ENCODE data around the gene CRYGB.

DNA sequence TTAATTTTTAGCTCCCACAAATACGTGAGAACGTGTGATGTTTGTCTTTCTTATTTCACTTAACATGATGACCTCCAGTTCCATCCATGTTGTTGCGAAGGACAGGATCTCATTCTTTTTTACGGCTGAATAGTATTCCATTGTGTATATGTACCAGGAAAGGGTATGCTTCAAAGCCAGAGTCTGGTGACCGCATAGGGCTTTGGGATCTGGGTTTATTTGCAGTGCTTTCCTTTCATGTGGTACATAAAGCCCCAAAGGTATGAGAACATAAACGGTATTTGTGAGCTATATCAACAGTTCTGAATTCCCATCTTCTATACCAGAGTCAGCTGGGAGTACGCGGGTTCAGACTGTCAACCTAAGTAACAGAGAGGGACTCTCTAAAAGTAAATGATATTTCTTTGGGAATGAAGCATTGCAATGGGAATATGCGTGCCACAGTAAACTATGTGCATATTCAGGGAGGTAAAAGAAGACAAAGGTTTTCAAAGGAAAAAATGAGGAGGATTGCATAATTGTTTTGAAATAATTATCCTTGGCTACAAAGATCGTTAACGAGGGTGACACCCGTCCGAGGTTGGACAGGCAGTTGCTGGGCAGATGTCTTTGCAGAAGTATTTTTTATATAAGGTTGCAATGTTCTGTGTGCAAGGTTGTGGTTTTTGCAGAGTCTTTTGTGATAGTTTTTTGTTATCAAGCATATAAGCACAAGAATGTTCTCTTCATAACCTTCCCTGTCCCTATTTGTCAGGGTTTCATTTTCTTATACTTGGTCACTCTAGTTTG is 46.1 kb downstream of the CRYGB start:
- no peak for TF ChIP-seq ZNF530 (CRISPR knock-in tag; IDR thresholded peaks at IDR 0.05; ENCODE audit: low read depth)
- no peak for TF ChIP-seq HNRNPUL1 (IDR thresholded peaks at IDR 0.05; ENCODE audit: low read depth, low read length)
- no peak for TF ChIP-seq EZH2 (conservative IDR thresholded peaks at IDR 0.05; ENCODE audit: low read depth, low read length)
- TF ChIP-seq MTA1 (CRISPR knock-in tag; IDR thresholded peaks at IDR 0.05; ENCODE audit: borderline replicate concordance), result no peak
- no peak for TF ChIP-seq FOXK2 (IDR thresholded peaks at IDR 0.05)
- TF ChIP-seq, protein P1, sequence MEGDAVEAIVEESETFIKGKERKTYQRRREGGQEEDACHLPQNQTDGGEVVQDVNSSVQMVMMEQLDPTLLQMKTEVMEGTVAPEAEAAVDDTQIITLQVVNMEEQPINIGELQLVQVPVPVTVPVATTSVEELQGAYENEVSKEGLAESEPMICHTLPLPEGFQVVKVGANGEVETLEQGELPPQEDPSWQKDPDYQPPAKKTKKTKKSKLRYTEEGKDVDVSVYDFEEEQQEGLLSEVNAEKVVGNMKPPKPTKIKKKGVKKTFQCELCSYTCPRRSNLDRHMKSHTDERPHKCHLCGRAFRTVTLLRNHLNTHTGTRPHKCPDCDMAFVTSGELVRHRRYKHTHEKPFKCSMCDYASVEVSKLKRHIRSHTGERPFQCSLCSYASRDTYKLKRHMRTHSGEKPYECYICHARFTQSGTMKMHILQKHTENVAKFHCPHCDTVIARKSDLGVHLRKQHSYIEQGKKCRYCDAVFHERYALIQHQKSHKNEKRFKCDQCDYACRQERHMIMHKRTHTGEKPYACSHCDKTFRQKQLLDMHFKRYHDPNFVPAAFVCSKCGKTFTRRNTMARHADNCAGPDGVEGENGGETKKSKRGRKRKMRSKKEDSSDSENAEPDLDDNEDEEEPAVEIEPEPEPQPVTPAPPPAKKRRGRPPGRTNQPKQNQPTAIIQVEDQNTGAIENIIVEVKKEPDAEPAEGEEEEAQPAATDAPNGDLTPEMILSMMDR (CRISPR knock-in tag; IDR thresholded peaks at IDR 0.05), result no peak
- no peak for TF ChIP-seq REPIN1 (CRISPR knock-in tag; IDR thresholded peaks at IDR 0.05; ENCODE audit: borderline replicate concordance, low read depth)
- no peak for TF ChIP-seq ZNF773 (CRISPR knock-in tag; IDR thresholded peaks at IDR 0.05; ENCODE audit: borderline replicate concordance)
- TF ChIP-seq ZNF776 (CRISPR knock-in tag; IDR thresholded peaks at IDR 0.05), result no peak
- TF ChIP-seq, protein P2, sequence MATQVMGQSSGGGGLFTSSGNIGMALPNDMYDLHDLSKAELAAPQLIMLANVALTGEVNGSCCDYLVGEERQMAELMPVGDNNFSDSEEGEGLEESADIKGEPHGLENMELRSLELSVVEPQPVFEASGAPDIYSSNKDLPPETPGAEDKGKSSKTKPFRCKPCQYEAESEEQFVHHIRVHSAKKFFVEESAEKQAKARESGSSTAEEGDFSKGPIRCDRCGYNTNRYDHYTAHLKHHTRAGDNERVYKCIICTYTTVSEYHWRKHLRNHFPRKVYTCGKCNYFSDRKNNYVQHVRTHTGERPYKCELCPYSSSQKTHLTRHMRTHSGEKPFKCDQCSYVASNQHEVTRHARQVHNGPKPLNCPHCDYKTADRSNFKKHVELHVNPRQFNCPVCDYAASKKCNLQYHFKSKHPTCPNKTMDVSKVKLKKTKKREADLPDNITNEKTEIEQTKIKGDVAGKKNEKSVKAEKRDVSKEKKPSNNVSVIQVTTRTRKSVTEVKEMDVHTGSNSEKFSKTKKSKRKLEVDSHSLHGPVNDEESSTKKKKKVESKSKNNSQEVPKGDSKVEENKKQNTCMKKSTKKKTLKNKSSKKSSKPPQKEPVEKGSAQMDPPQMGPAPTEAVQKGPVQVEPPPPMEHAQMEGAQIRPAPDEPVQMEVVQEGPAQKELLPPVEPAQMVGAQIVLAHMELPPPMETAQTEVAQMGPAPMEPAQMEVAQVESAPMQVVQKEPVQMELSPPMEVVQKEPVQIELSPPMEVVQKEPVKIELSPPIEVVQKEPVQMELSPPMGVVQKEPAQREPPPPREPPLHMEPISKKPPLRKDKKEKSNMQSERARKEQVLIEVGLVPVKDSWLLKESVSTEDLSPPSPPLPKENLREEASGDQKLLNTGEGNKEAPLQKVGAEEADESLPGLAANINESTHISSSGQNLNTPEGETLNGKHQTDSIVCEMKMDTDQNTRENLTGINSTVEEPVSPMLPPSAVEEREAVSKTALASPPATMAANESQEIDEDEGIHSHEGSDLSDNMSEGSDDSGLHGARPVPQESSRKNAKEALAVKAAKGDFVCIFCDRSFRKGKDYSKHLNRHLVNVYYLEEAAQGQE (IDR thresholded peaks at IDR 0.05; ENCODE audit: borderline replicate concordance in 1 of 2, low read depth in 1 of 2, low read length in 2 of 2), result no peak

Measured in HepG2 (cell line).